Chondrocyte (in vitro differentiated cells): Measurements from ENCODE around the gene P4HA1. TPM values are rescaled to one million over a fixed set of nuclear protein-coding genes. Genes with fewer than 3 reads are reported as not detected.
"Not testable (repeated sequence)": the region's sequence is repeated elsewhere in the genome, so short reads cannot be mapped to it uniquely, and the experiment has no call there.

Source experiments
- DNase-seq: peaks from one replicate; pipeline ENCODE4 v3.0.0; 2021; ENCODE audit warnings: mixed read lengths, low spot score
- H3K27ac Mint-ChIP-seq: one replicate; pipeline ENCODE4 v1.8.0; 2021; ENCODE audit warnings: mild to moderate bottlenecking, moderate library complexity, mixed read lengths; ENCODE audit not compliant: unreplicated experiment
- H3K27me3 Mint-ChIP-seq: 2 replicates; pipeline ENCODE4 v1.8.0; 2021; ENCODE audit warnings: low read depth, mixed read lengths
- H3K36me3 Mint-ChIP-seq: 2 replicates; pipeline ENCODE4 v1.8.0; 2021; ENCODE audit warnings: low read depth, mixed read lengths
- H3K4me1 Mint-ChIP-seq: 2 replicates; pipeline ENCODE4 v1.8.0; 2021; ENCODE audit warnings: low read depth, mild to moderate bottlenecking, mixed read lengths
- H3K4me3 Mint-ChIP-seq: one replicate; pipeline ENCODE4 v1.8.0; 2021; ENCODE audit warnings: mild to moderate bottlenecking, moderate library complexity, mixed read lengths; ENCODE audit not compliant: unreplicated experiment
- H3K9me3 Mint-ChIP-seq: 2 replicates; pipeline ENCODE4 v1.8.0; 2021; ENCODE audit warnings: low read depth, mixed read lengths
- CTCF ChIP-seq: fragments of 200-600 bp; sonication (generic); IDR thresholded peaks from 2 replicates; pipeline ENCODE4 v1.5.0; 2021; ENCODE audit warnings: antibody characterized with exemption, mild to moderate bottlenecking, moderate library complexity
- total RNA-seq: library from RNA; stranded (reverse); gene quantifications from 3 replicates; pipeline ENCODE4 v1.2.1, GENCODE V29; 2021

P4HA1 gene
- total RNA-seq, 1 donor from 2014 or later = 179 TPM

- TF ChIP-seq CTCF = no peak
- Mint-ChIP-seq H3K9me3 (peaks cover 8% of the 10 kb centered on the region), H3K36me3 (peaks cover 29% of the 10 kb centered on the region), H3K27me3 (no peaks in the 10 kb centered on the region), H3K4me1 (no peaks in the 10 kb centered on the region), H3K4me3 (no peak overlapping the region), H3K27ac (no peak overlapping the region)
- DNase-seq = no peak
Measured at GRCh38 chr10:73003822-73004221, 92.8 kb downstream of the P4HA1 start.

GRCh38 chr10:73000973-73001372 lies 95.7 kb downstream of the P4HA1 start:
- no peak for TF ChIP-seq CTCF
- Mint-ChIP-seq H3K4me1 (no peaks in the 10 kb centered on the region), H3K4me3 (no peak overlapping the region), H3K9me3 (peaks cover 12% of the 10 kb centered on the region), H3K27me3 (no peaks in the 10 kb centered on the region), H3K27ac (peak overlapping the region; percentile 66), H3K36me3 (peaks cover 24% of the 10 kb centered on the region)
- DNase-seq = no peak

- Mint-ChIP-seq H3K9me3 (peaks cover 28% of the 10 kb centered on the region), H3K36me3 (peaks cover 40% of the 10 kb centered on the region), H3K4me3 (no peak overlapping the region), H3K4me1 (no peaks in the 10 kb centered on the region), H3K27me3 (no peaks in the 10 kb centered on the region), H3K27ac (no peak overlapping the region)
- no peak for DNase-seq
- no peak for TF ChIP-seq CTCF
Measured at GRCh38 chr10:72997099-72997498, 99.6 kb downstream of the P4HA1 start.

GRCh38 chr10:72995459-72995858 lies 101.2 kb downstream of the P4HA1 start:
- Mint-ChIP-seq H3K36me3 (peaks cover 38% of the 10 kb centered on the region), H3K9me3 (peaks cover 29% of the 10 kb centered on the region)
- not testable (repeated sequence) for H3K4me3 Mint-ChIP-seq, H3K27ac Mint-ChIP-seq, DNase-seq, H3K4me1 Mint-ChIP-seq, H3K27me3 Mint-ChIP-seq

DNA sequence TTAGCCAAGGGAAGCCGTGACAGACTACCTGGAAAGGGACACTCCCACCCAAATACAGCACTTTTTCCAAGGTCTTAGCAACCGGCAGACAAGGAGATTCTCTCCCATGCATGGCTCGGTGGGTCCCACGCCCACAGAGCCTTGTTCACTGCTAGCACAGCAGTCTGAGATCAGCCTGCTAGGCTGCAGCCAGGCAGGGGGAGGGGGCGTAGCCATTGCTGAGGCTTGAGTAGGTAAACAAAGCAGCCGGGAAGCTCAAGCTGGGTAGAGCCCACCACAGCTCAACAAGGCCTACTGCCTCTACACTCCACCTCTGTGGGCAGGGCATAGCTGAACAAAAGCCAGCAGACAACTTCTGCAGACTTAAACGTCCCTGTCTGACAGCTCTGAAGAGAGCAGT lies 106.9 kb downstream of the P4HA1 start:
- not testable (repeated sequence) for H3K27ac Mint-ChIP-seq, H3K4me1 Mint-ChIP-seq, H3K27me3 Mint-ChIP-seq, DNase-seq, H3K4me3 Mint-ChIP-seq
- Mint-ChIP-seq H3K9me3 (peaks cover 15% of the 10 kb centered on the region), H3K36me3 (peaks cover 28% of the 10 kb centered on the region)

- Mint-ChIP-seq H3K36me3 (peaks cover 13% of the 10 kb centered on the region), H3K9me3 (peaks cover 19% of the 10 kb centered on the region)
- DNase-seq, H3K27ac Mint-ChIP-seq, H3K27me3 Mint-ChIP-seq, H3K4me1 Mint-ChIP-seq, H3K4me3 Mint-ChIP-seq: not testable (repeated sequence)
Measured at GRCh38 chr10:72984618-72985017, 112.0 kb downstream of the P4HA1 start.

DNA sequence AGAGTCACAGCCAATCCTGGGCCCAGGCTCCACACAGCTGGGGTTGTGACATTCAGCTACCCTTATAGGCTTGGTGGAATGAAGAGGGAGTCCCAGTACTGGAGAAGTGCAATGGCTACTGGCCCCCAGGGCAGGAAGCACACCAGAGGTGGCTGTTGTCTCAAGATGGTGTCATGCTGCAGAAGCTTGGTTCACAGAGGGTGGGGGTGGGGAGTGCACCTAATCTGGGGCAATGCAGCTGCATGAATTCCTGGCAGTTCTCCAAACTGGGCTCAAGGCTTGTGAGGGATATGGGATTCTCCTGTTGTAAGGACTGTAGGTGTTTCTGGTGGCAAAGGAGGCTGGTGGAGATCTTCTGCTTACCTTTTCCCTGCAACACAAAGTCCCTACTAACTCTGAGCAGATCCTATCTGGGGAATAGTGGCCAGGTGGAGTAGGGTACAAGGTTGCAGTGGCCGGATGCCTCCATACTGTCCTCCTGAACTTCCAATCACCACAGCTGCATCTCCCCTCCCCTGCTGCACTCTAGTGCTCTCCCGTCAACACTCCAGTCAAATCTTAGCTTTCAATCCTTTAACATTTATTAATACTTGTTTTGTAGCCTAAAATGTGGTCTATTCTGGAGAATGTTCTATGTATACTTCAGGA lies 114.7 kb downstream of the P4HA1 start:
- peaks cover 41% of the 10 kb centered on the region for H3K9me3 Mint-ChIP-seq
- H3K4me3 Mint-ChIP-seq = no peak overlapping the region
- no peaks in the 10 kb centered on the region for H3K4me1 Mint-ChIP-seq
- TF ChIP-seq CTCF = no peak
- no peaks in the 10 kb centered on the region for H3K27me3 Mint-ChIP-seq
- H3K27ac Mint-ChIP-seq = no peak overlapping the region
- H3K36me3 Mint-ChIP-seq = peaks cover 20% of the 10 kb centered on the region
- no peak for DNase-seq
